ENCODE data around the gene C10orf105. TPM values are rescaled to one million over a fixed set of nuclear protein-coding genes. Genes with fewer than 3 reads are reported as not detected.

Gene C10orf105
- total and polyA plus RNA-seq, 7 experiments from 2014 or later, result 0.13 to 1.0 (median 0.19) TPM; not detected in 2

GRCh38 chr10:71694039-71694501 is 25.5 kb downstream of the C10orf105 start:
- intact Hi-C loops (cut with micrococcal nuclease), result loop anchor here in 1 of 2 donors (1.0 kb wide), 1 partner anchor 157 kb away; the partner anchor contains the start of gene PSAP
- H3K4me1 ChIP-seq (ENCODE audit: control insufficient read depth in 2 of 2, insufficient read depth in 2 of 2, low read length in 2 of 2), result peaks cover 23 to 42% of the 10 kb centered on the region in 2 donors
- H3K27ac Mint-ChIP-seq, result peak overlapping the region; percentile 66 to 91 (median 80)
- DNase-seq (no peak), ATAC-seq (no peak)
- H3K27ac ChIP-seq (ENCODE audit: low read depth, low read length), result peak overlapping the region; percentile 18
- H3K9me3 Mint-ChIP-seq, result peaks cover 0 to 4% (median 0%) of the 10 kb centered on the region in 11 donors
- no peaks in the 10 kb centered on the region for H3K27me3 ChIP-seq (ENCODE audit: control insufficient read depth in 2 of 2, insufficient read depth in 2 of 2, low read length in 2 of 2)
- H3K36me3 Mint-ChIP-seq, result peaks cover 0 to 4% (median 0%) of the 10 kb centered on the region in 5 donors
- peak overlapping the region; percentile 28 for H3K4me3 ChIP-seq (ENCODE audit: low read length)
- no peaks in the 10 kb centered on the region for H3K9me3 ChIP-seq (ENCODE audit: control insufficient read depth in 2 of 3, low read length in 3 of 3)
- H3K4me3 Mint-ChIP-seq, result peak overlapping the region in 9 of 10 donors; percentile 55 to 80 (median 73)
- POLR2A ChIA-PET, result interaction anchor here (0.6 to 1.7 kb wide), 12 partner anchors 12 to 80 kb away, joined by 3 to 15 read pairs (median 4); partner anchors contain the start of gene VSIR
- H3K36me3 ChIP-seq (ENCODE audit: control insufficient read depth in 2 of 3, insufficient read depth in 3 of 3, low read length in 3 of 3), result no peaks in the 10 kb centered on the region
- peaks cover 12 to 41% (median 25%) of the 10 kb centered on the region in 7 donors for H3K4me1 Mint-ChIP-seq
- H3K27me3 Mint-ChIP-seq, result no peaks in the 10 kb centered on the region
- CTCF ChIA-PET, result interaction anchor here (0.7 to 3.2 kb wide), 8 partner anchors 9 to 381 kb away, joined by 3 to 34 read pairs (median 3); no protein-coding TSS in a partner anchor

- peaks cover 23 to 35% of the 10 kb centered on the region in 2 donors for H3K4me1 ChIP-seq (ENCODE audit: control insufficient read depth in 2 of 2, insufficient read depth in 2 of 2, low read length in 2 of 2)
- H3K27me3 Mint-ChIP-seq, result no peaks in the 10 kb centered on the region
- no peaks in the 10 kb centered on the region for H3K27me3 ChIP-seq (ENCODE audit: control insufficient read depth in 2 of 2, insufficient read depth in 2 of 2, low read length in 2 of 2)
- ATAC-seq, result no peak
- peaks cover 0 to 4% (median 0%) of the 10 kb centered on the region in 11 donors for H3K9me3 Mint-ChIP-seq
- H3K36me3 ChIP-seq (ENCODE audit: control insufficient read depth in 2 of 3, insufficient read depth in 3 of 3, low read length in 3 of 3), result no peaks in the 10 kb centered on the region
- intact Hi-C loops (cut with micrococcal nuclease), result no loop called here
- H3K4me1 Mint-ChIP-seq, result peaks cover 12 to 37% (median 25%) of the 10 kb centered on the region in 7 donors
- H3K4me3 Mint-ChIP-seq, result peak overlapping the region in 6 of 10 donors; percentile 12 to 73 (median 38)
- peaks cover 0 to 4% (median 0%) of the 10 kb centered on the region in 5 donors for H3K36me3 Mint-ChIP-seq
- H3K4me3 ChIP-seq (ENCODE audit: low read length), result no peak overlapping the region
- no peak for DNase-seq
- H3K27ac ChIP-seq (ENCODE audit: low read depth, low read length), result no peak overlapping the region
- peaks cover 0 to 2% (median 0%) of the 10 kb centered on the region in 3 experiments for H3K9me3 ChIP-seq (ENCODE audit: control insufficient read depth in 2 of 3, low read length in 3 of 3)
- peak overlapping the region in 3 of 9 donors; percentile 72 to 91 (median 77) for H3K27ac Mint-ChIP-seq
- CTCF ChIA-PET, result interaction anchor here (1.6 to 3.2 kb wide), 2 partner anchors 13 to 80 kb away, joined by 8 to 34 read pairs; partner anchors contain the start of gene VSIR
- POLR2A ChIA-PET, result interaction anchor here (0.6 to 1.7 kb wide), 4 partner anchors 19 to 80 kb away, joined by 3 to 7 read pairs (median 6); partner anchors contain the start of gene VSIR
Observed at GRCh38 chr10:71693377-71693776, 26.2 kb downstream of the C10orf105 start.

GRCh38 chr10:71692598-71693306 is 26.8 kb downstream of the C10orf105 start:
- Histone ChIP-seq H3K9me3 (ENCODE audit: control insufficient read depth in 2 of 3, low read length in 3 of 3) (peaks cover 0 to 2% (median 0%) of the 10 kb centered on the region in 3 experiments), H3K27ac (ENCODE audit: low read depth, low read length) (no peak overlapping the region), H3K27me3 (ENCODE audit: control insufficient read depth in 2 of 2, insufficient read depth in 2 of 2, low read length in 2 of 2) (no peaks in the 10 kb centered on the region), H3K4me3 (ENCODE audit: low read length) (no peak overlapping the region), H3K36me3 (ENCODE audit: control insufficient read depth in 2 of 3, insufficient read depth in 3 of 3, low read length in 3 of 3) (no peaks in the 10 kb centered on the region), H3K4me1 (ENCODE audit: control insufficient read depth in 2 of 2, insufficient read depth in 2 of 2, low read length in 2 of 2) (peaks cover 23 to 29% of the 10 kb centered on the region in 2 donors)
- ChIA-PET CTCF (interaction anchor here (1.2 to 3.2 kb wide), 3 partner anchors 14 to 81 kb away, joined by 4 to 34 read pairs (median 8); partner anchors contain the start of gene VSIR), POLR2A (interaction anchor here (1.4 kb wide), 1 partner anchor 49 kb away, joined by 3 read pairs; no protein-coding TSS in a partner anchor)
- peak overlapping the region in 1 of 9 donors; percentile 70 for H3K27ac Mint-ChIP-seq
- DNase-seq (no peak), ATAC-seq (no peak)
- intact Hi-C loops (cut with micrococcal nuclease), result no loop called here
- no peaks in the 10 kb centered on the region for H3K27me3 Mint-ChIP-seq
- no peak overlapping the region for H3K4me3 Mint-ChIP-seq
- H3K36me3 Mint-ChIP-seq, result peaks cover 0 to 4% (median 4%) of the 10 kb centered on the region in 5 donors
- peaks cover 0 to 7% (median 5%) of the 10 kb centered on the region in 11 donors for H3K9me3 Mint-ChIP-seq
- peaks cover 12 to 38% (median 25%) of the 10 kb centered on the region in 7 donors for H3K4me1 Mint-ChIP-seq

GRCh38 chr10:71691405-71691804 is 28.2 kb downstream of the C10orf105 start:
- CTCF ChIA-PET, result interaction anchor here (1.2 kb wide), 1 partner anchor 17 kb away, joined by 4 read pairs; no protein-coding TSS in a partner anchor

GRCh38 chr10:71690094-71690720 is 29.4 kb downstream of the C10orf105 start:
- DNase-seq, result no peak
- peaks cover 0 to 2% (median 0%) of the 10 kb centered on the region in 3 experiments for H3K9me3 ChIP-seq (ENCODE audit: control insufficient read depth in 2 of 3, low read length in 3 of 3)
- H3K36me3 ChIP-seq (ENCODE audit: control insufficient read depth in 2 of 3, insufficient read depth in 3 of 3, low read length in 3 of 3), result no peaks in the 10 kb centered on the region
- H3K4me1 ChIP-seq (ENCODE audit: control insufficient read depth in 2 of 2, insufficient read depth in 2 of 2, low read length in 2 of 2), result peaks cover 12 to 16% of the 10 kb centered on the region in 2 donors
- CTCF ChIA-PET, result interaction anchor here (1.6 kb wide), 1 partner anchor 18 kb away, joined by 4 read pairs; no protein-coding TSS in a partner anchor
- H3K27me3 ChIP-seq (ENCODE audit: control insufficient read depth in 2 of 2, insufficient read depth in 2 of 2, low read length in 2 of 2), result no peaks in the 10 kb centered on the region
- Mint-ChIP-seq H3K27ac (peak overlapping the region in 1 of 9 donors; percentile 70), H3K4me3 (no peak overlapping the region), H3K36me3 (peaks cover 0 to 4% (median 4%) of the 10 kb centered on the region in 5 donors), H3K4me1 (peaks cover 6 to 22% (median 19%) of the 10 kb centered on the region in 7 donors), H3K9me3 (peaks cover 0 to 7% (median 5%) of the 10 kb centered on the region in 11 donors), H3K27me3 (no peaks in the 10 kb centered on the region)
- POLR2A ChIA-PET, result no interaction called here
- no peak for ATAC-seq
- intact Hi-C loops (cut with micrococcal nuclease), result no loop called here
- H3K4me3 ChIP-seq (ENCODE audit: low read length), result no peak overlapping the region
- no peak overlapping the region for H3K27ac ChIP-seq (ENCODE audit: low read depth, low read length)

More at GRCh38 chr10:71691405-71691804, 28.2 kb downstream of the C10orf105 start:
- Histone ChIP-seq H3K27ac (ENCODE audit: low read depth, low read length) (no peak overlapping the region), H3K4me1 (ENCODE audit: control insufficient read depth in 2 of 2, insufficient read depth in 2 of 2, low read length in 2 of 2) (peaks cover 16 to 19% of the 10 kb centered on the region in 2 donors), H3K4me3 (ENCODE audit: low read length) (no peak overlapping the region), H3K27me3 (ENCODE audit: control insufficient read depth in 2 of 2, insufficient read depth in 2 of 2, low read length in 2 of 2) (no peaks in the 10 kb centered on the region), H3K9me3 (ENCODE audit: control insufficient read depth in 2 of 3, low read length in 3 of 3) (peaks cover 0 to 2% (median 0%) of the 10 kb centered on the region in 3 experiments), H3K36me3 (ENCODE audit: control insufficient read depth in 2 of 3, insufficient read depth in 3 of 3, low read length in 3 of 3) (no peaks in the 10 kb centered on the region)
- H3K36me3 Mint-ChIP-seq, result peaks cover 0 to 4% (median 4%) of the 10 kb centered on the region in 5 donors
- peaks cover 0 to 7% (median 5%) of the 10 kb centered on the region in 11 donors for H3K9me3 Mint-ChIP-seq
- no peak overlapping the region for H3K4me3 Mint-ChIP-seq
- no peaks in the 10 kb centered on the region for H3K27me3 Mint-ChIP-seq
- peaks cover 6 to 26% (median 20%) of the 10 kb centered on the region in 7 donors for H3K4me1 Mint-ChIP-seq
- POLR2A ChIA-PET, result interaction anchor here (1.4 kb wide), 1 partner anchor 50 kb away, joined by 3 read pairs; no protein-coding TSS in a partner anchor
- peak overlapping the region in 1 of 9 donors; percentile 13 for H3K27ac Mint-ChIP-seq
- DNase-seq (no peak), ATAC-seq (no peak)
- intact Hi-C loops (cut with micrococcal nuclease), result no loop called here

GRCh38 chr10:71688256-71688655 is 31.3 kb downstream of the C10orf105 start:
- H3K27me3 Mint-ChIP-seq, result no peaks in the 10 kb centered on the region

More at GRCh38 chr10:71688256-71688655, 31.3 kb downstream of the C10orf105 start:
- ChIA-PET POLR2A (no interaction called here), CTCF (no interaction called here)
- Histone ChIP-seq H3K9me3 (ENCODE audit: control insufficient read depth in 2 of 3, low read length in 3 of 3) (peaks cover 0 to 2% (median 0%) of the 10 kb centered on the region in 3 experiments), H3K27me3 (ENCODE audit: control insufficient read depth in 2 of 2, insufficient read depth in 2 of 2, low read length in 2 of 2) (no peaks in the 10 kb centered on the region), H3K27ac (ENCODE audit: low read depth, low read length) (no peak overlapping the region), H3K4me3 (ENCODE audit: low read length) (no peak overlapping the region), H3K36me3 (ENCODE audit: control insufficient read depth in 2 of 3, insufficient read depth in 3 of 3, low read length in 3 of 3) (no peaks in the 10 kb centered on the region), H3K4me1 (ENCODE audit: control insufficient read depth in 2 of 2, insufficient read depth in 2 of 2, low read length in 2 of 2) (no peaks in the 10 kb centered on the region)
- peaks cover 0 to 4% (median 4%) of the 10 kb centered on the region in 5 donors for H3K36me3 Mint-ChIP-seq
- peaks cover 0 to 7% (median 5%) of the 10 kb centered on the region in 11 donors for H3K9me3 Mint-ChIP-seq
- H3K27ac Mint-ChIP-seq, result peak overlapping the region in 8 of 9 donors; percentile 17 to 87 (median 82)
- DNase-seq, result no peak
- H3K4me3 Mint-ChIP-seq, result peak overlapping the region in 2 of 10 donors; percentile 25 to 50
- H3K4me1 Mint-ChIP-seq, result peaks cover 0 to 12% (median 0%) of the 10 kb centered on the region in 7 donors
- intact Hi-C loops (cut with micrococcal nuclease), result no loop called here
- ATAC-seq, result no peak

All from naive thymus-derived CD4-positive, alpha-beta T cell (primary cell).